Measurements from ENCODE around the gene TCN1. TPM values are rescaled to one million over a fixed set of nuclear protein-coding genes. Genes with fewer than 3 reads are reported as not detected.

TCN1 gene
- total RNA-seq, 1 experiment from 2014 or later: 1.7 TPM

GRCh38 chr11:59872076-59872475 lies 5.8 kb upstream of the TCN1 start:
- Histone ChIP-seq H3K27me3 (ENCODE audit: insufficient read depth, low read length) (no peaks in the 10 kb centered on the region), H3K79me2 (ENCODE audit: insufficient read depth, low read length) (no peaks in the 10 kb centered on the region), H3K4me2 (ENCODE audit: low read length) (no peak overlapping the region), H3K9me2 (ENCODE audit: insufficient read depth) (no peaks in the 10 kb centered on the region), H3K36me3 (ENCODE audit: control insufficient read depth in 1 of 2, insufficient read depth in 2 of 2, low read length in 2 of 2) (no peaks in the 10 kb centered on the region), H3K27ac (ENCODE audit: low read depth, low read length) (no peak overlapping the region), H2AFZ (ENCODE audit: low read depth, low read length, poor library complexity, severe bottlenecking) (no peak overlapping the region), H4K20me1 (ENCODE audit: insufficient read depth) (no peaks in the 10 kb centered on the region), H3K9ac (ENCODE audit: low read length) (no peak overlapping the region), H3K9me3 (ENCODE audit: control insufficient read depth in 1 of 2, insufficient read depth in 1 of 2, low read depth in 1 of 2, low read length in 2 of 2) (no peaks in the 10 kb centered on the region), H3K4me3 (replicated peaks in 1 of 2; ENCODE audit: low read depth in 1 of 2, low read length in 2 of 2) (no peak overlapping the region), H3K4me1 (ENCODE audit: control insufficient read depth in 1 of 2, insufficient read depth in 2 of 2, low read length in 2 of 2) (no peaks in the 10 kb centered on the region)
- no peak for ATAC-seq
- ChIA-PET RAD21 (ENCODE audit: low non-redundant PET in 1 of 2, low total read pairs in 2 of 2, uncharacterized antibody in 2 of 2, unreplicated experiment in 2 of 2) (no interaction called here), CTCF (no interaction called here), POLR2A (no interaction called here)
- BruUV-seq (replicated peaks): no TSS peak
- TF ChIP-seq YY1 (IDR thresholded peaks at IDR 0.05; ENCODE audit: extremely low read depth, insufficient replicate concordance, low read depth, low read length): no peak
- no peak for TF ChIP-seq SIN3A (IDR thresholded peaks at IDR 0.05; ENCODE audit: low read depth)
- TF ChIP-seq, protein P1, sequence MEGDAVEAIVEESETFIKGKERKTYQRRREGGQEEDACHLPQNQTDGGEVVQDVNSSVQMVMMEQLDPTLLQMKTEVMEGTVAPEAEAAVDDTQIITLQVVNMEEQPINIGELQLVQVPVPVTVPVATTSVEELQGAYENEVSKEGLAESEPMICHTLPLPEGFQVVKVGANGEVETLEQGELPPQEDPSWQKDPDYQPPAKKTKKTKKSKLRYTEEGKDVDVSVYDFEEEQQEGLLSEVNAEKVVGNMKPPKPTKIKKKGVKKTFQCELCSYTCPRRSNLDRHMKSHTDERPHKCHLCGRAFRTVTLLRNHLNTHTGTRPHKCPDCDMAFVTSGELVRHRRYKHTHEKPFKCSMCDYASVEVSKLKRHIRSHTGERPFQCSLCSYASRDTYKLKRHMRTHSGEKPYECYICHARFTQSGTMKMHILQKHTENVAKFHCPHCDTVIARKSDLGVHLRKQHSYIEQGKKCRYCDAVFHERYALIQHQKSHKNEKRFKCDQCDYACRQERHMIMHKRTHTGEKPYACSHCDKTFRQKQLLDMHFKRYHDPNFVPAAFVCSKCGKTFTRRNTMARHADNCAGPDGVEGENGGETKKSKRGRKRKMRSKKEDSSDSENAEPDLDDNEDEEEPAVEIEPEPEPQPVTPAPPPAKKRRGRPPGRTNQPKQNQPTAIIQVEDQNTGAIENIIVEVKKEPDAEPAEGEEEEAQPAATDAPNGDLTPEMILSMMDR (IDR thresholded peaks at IDR 0.05 in 2 of 3, conservative IDR thresholded peaks at IDR 0.05 in 1 of 3; ENCODE audit: borderline replicate concordance in 1 of 3, insufficient read depth in 1 of 3, low read depth in 2 of 3, low read length in 2 of 3): no peak
- TF ChIP-seq POLR2AphosphoS5 (IDR thresholded peaks at IDR 0.05; ENCODE audit: low read depth, low read length): no peak
- TF ChIP-seq, protein P2, sequence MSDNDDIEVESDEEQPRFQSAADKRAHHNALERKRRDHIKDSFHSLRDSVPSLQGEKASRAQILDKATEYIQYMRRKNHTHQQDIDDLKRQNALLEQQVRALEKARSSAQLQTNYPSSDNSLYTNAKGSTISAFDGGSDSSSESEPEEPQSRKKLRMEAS (IDR thresholded peaks at IDR 0.05): no peak
- TF ChIP-seq, protein P3, sequence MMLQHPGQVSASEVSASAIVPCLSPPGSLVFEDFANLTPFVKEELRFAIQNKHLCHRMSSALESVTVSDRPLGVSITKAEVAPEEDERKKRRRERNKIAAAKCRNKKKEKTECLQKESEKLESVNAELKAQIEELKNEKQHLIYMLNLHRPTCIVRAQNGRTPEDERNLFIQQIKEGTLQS (IDR thresholded peaks at IDR 0.05): no peak
- no peak for TF ChIP-seq SP1 (IDR thresholded peaks at IDR 0.05; ENCODE audit: low read depth)
- no peak for TF ChIP-seq CBX3 (IDR thresholded peaks at IDR 0.05; ENCODE audit: low read depth)
- no peak for TF ChIP-seq FOSL1 (IDR thresholded peaks at IDR 0.05; ENCODE audit: low read depth)
- TF ChIP-seq CEBPB (IDR thresholded peaks at IDR 0.05; ENCODE audit: low read depth): no peak
- TF ChIP-seq ELF1 (IDR thresholded peaks at IDR 0.05; ENCODE audit: borderline replicate concordance, low read depth): no peak
- TF ChIP-seq POLR2A (IDR thresholded peaks at IDR 0.05; ENCODE audit: borderline replicate concordance, extremely low read depth, insufficient read depth, insufficient read length): no peak
- no peak for TF ChIP-seq RAD21 (IDR thresholded peaks at IDR 0.05; ENCODE audit: low read depth)
- no peak for TF ChIP-seq ZNF274 (IDR thresholded peaks at IDR 0.05; ENCODE audit: low read depth, low read length)
- no peak for DNase-seq (ENCODE audit: low read depth, low spot score)
- intact Hi-C loops (cut with micrococcal nuclease): no loop called here
